Measurements from ENCODE around the gene OXGR1. TPM values are rescaled to one million over a fixed set of nuclear protein-coding genes. Genes with fewer than 3 reads are reported as not detected.

Gene OXGR1
- total RNA-seq, 1 experiment from 2014 or later, result not detected

GRCh38 chr13:96999091-96999490 lies 4.8 kb upstream of the OXGR1 start:
- ATAC-seq, result no peak
- H3K27ac ChIP-seq (ENCODE audit: low read length), result no peak overlapping the region
- TF ChIP-seq POLR2AphosphoS5 (IDR thresholded peaks at IDR 0.05; ENCODE audit: low read depth, low read length) (no peak), TCF7L2 (IDR thresholded peaks at IDR 0.05; ENCODE audit: low read depth, low read length) (no peak), REST (IDR thresholded peaks at IDR 0.05; ENCODE audit: insufficient read depth in 1 of 2, low read depth in 2 of 2, low read length in 1 of 2) (no peak), CTCF (IDR thresholded peaks at IDR 0.05) (no peak), SIN3A (IDR thresholded peaks at IDR 0.05; ENCODE audit: borderline replicate concordance, insufficient read depth, low read depth, low read length) (no peak)
- ChIA-PET POLR2A (no interaction called here), CTCF (no interaction called here)
- intact Hi-C loops (cut with micrococcal nuclease; ENCODE audit: unreplicated experiment), result no loop called here
- H3K9me3 ChIP-seq (ENCODE audit: control insufficient read depth, insufficient read depth, low read depth, low read length), result no peaks in the 10 kb centered on the region
- H3K36me3 ChIP-seq (ENCODE audit: control insufficient read depth, insufficient read depth, low read length), result no peaks in the 10 kb centered on the region
- no peak for DNase-seq (ENCODE audit: low read depth, low spot score)
- peaks cover 5% of the 10 kb centered on the region; the same call in 1 of the 2 replicates for H3K4me1 ChIP-seq (ENCODE audit: control insufficient read depth, insufficient read depth, low read length)
- in situ Hi-C loops (cut with HindIII; ENCODE audit: low pct_unique_long_range_greater_than_20kb, low sequenced_read_pairs), result no loop called here
- BruUV-seq (replicated peaks), result no TSS peak
- H3K4me3 ChIP-seq (ENCODE audit: low read depth in 2 of 2, low read length in 2 of 2), result no peak overlapping the region
- peaks cover 3% of the 10 kb centered on the region for H3K27me3 ChIP-seq (ENCODE audit: control insufficient read depth, insufficient read depth, low read length)

- BruUV-seq (replicated peaks), result no TSS peak
These were observed 3.8 kb upstream of the OXGR1 start for GRCh38 chr13:96998051-96998450.

More at GRCh38 chr13:96998051-96998450, 3.8 kb upstream of the OXGR1 start:
- DNase-seq (ENCODE audit: low read depth, low spot score) (no peak), ATAC-seq (no peak)
- in situ Hi-C loops (cut with HindIII; ENCODE audit: low pct_unique_long_range_greater_than_20kb, low sequenced_read_pairs) (no loop called here), intact Hi-C loops (cut with micrococcal nuclease; ENCODE audit: unreplicated experiment) (no loop called here)
- H3K27ac ChIP-seq (ENCODE audit: low read length), result no peak overlapping the region
- H3K36me3 ChIP-seq (ENCODE audit: control insufficient read depth, insufficient read depth, low read length), result no peaks in the 10 kb centered on the region
- TF ChIP-seq REST (IDR thresholded peaks at IDR 0.05; ENCODE audit: insufficient read depth in 1 of 2, low read depth in 2 of 2, low read length in 1 of 2) (no peak), SIN3A (IDR thresholded peaks at IDR 0.05; ENCODE audit: borderline replicate concordance, insufficient read depth, low read depth, low read length) (no peak), CTCF (IDR thresholded peaks at IDR 0.05) (no peak), TCF7L2 (IDR thresholded peaks at IDR 0.05; ENCODE audit: low read depth, low read length) (no peak), POLR2AphosphoS5 (IDR thresholded peaks at IDR 0.05; ENCODE audit: low read depth, low read length) (no peak)
- POLR2A ChIA-PET, result no interaction called here
- no peaks in the 10 kb centered on the region for H3K9me3 ChIP-seq (ENCODE audit: control insufficient read depth, insufficient read depth, low read depth, low read length)
- no peak overlapping the region for H3K4me3 ChIP-seq (ENCODE audit: low read depth in 2 of 2, low read length in 2 of 2)
- CTCF ChIA-PET, result no interaction called here
- H3K4me1 ChIP-seq (ENCODE audit: control insufficient read depth, insufficient read depth, low read length), result peaks cover 5% of the 10 kb centered on the region
- H3K27me3 ChIP-seq (ENCODE audit: control insufficient read depth, insufficient read depth, low read length), result peaks cover 3% of the 10 kb centered on the region

All from Panc1 (cell line).